Fibroblast of skin of left quadriceps (primary cell): ENCODE measurements around the gene BTG2.
A peak's percentile ranks its signal among the peaks of the same experiment; 100 is the strongest.

Experiments used
- DNase-seq, 2 experiments: peaks; one replicate each; pipeline ENCODE4 v3.0.0-alpha.2; 2013; ENCODE audit warnings: low read depth in 2 of 2

The BTG2 gene

DNA sequence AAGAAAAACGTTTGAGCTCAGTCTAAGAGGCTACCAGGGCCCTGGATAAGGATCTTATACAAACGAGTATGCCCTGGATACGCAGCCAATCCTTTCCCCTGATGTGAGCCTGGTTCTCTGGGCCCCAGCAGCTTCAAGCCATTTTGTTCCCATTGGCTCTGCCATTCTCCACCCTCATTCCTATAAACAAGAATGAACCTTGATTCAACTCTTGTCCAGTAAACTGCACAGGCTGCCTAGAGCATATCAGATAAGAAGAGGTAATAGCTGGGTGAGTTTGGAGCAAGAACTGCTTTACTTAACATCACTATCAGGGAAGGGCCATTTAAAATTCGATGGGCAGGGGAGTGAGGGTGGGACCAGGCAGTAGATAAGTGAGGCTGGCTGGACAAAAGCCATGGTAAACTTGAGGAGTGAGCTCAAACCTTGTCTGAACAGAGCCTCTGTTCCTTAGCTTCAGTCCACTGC, 11.3 kb downstream of the BTG2 start:
- no peak for DNase-seq

DNA sequence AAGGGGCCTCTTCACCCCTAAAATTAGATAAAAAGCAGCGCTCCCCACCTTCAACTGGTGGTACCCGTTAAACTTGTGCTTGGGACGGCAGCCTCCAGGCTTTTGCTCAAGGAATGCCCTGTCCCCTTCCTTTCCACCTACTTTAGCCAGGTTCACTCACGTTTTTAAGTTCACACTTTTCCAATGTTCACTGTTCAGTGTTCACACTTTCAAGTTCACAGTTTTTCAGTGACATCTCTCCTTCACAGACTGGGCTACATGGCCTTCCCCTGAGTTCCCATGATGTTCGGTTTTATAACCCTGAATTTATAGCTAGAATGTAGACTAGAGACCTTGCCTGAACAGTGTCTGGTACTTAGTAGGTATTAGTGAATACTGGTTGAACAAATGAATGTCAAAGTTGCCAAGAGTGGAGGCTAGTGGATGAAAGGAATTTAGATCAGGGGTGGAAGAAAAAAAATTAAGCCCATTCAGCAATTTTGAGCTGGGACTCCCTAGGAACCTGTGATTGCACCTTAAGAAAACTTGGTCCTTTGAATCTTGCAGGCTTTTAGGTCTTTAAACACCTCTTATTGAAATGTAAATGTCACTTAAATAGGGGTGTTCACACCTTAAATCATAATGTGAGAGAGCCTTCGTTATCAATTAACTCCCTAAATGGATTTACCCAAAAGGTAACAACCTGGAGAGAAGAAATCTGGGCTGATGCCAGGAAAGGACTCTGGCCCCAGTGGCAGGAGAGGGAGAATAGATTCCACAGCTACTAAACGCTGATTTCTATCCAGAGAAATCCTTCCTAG, 12.3 kb downstream of the BTG2 start:
- no peak for DNase-seq

DNA sequence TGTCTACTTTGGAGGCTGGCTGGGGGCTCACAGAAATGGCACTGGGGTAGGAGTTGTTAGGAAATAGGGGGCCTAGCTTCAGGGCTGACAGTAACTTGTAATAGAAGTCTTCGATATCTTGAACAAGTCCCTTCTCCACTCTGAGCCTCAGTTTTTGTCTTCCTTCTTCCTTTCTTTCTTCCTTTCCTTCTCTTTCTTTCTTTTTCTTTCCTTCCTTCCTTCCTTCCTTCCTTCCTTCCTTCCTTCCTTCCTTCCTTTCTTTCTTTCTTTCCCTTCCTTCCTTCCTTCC, 12.9 kb downstream of the BTG2 start:
- DNase-seq = no peak

DNA sequence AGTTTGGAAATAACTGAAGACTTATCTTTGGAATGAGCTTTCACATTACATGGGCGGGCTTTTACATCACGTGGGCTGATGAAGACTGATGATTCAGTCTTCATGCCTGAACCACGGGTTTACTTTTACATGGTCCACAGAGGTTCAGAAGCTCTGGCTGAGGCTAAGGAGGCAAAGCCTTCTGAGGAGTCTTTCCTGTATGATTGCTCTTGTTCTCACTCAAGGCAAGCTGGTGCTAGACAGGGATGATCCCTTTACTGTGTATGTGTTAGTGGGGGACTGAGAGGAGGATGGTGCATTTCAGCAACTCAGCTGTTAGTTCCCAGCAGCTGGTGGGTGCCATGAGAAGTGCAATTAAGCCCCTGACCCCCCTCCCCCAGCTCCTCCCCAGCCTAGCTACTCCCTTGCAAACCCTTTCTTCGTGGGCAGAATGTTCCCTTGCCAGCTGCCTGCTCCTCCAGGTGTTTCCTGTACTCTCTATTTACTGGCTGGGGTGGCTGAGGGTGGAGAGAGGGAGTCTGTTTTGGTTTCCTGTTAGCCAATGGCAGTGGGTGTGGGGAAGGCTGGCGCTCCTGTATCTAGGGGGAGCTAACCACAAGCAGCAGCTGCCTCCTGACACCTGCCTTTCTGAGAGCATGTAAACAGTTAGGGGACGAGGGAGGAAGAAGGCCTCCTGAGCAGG, 15.4 kb downstream of the BTG2 start:
- DNase-seq = no peak

DNA sequence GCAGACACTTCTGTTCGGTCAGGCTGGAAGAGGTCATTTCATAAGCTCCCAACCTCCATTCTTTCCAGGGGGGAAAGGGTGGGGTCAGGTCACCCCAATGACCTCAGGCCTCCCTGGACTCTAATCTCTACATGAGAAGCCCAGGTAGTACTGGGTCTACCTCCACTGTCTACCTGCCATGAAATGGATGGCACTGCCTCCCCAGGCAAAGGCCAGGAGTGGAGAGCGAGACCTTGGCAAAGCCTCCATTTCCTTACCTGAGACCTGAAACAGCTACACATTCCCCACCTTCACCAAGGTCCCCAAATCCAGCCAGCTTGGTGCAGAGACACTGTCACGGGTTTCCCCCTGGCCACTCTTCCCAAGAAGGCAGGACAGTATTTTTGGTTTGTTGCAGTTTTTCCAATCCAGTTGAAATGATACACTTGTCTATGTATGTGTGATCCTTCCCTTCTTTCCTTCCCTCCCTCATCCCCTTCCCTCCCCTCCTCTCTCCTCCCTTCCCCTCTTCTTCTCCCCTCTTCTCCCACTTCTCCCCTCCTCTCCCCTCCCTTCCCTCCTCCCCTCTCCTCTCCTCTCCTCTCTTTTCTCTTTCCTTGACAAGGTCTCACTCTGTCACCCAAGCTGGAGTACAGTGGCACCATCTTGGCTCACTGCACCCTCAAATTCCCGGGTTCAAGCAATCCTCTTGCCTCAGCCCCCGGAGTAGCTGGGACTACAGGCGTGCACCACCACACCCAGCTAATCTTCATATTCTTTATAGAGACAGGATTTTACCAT, 16.1 kb downstream of the BTG2 start:
- DNase-seq = no peak

DNA sequence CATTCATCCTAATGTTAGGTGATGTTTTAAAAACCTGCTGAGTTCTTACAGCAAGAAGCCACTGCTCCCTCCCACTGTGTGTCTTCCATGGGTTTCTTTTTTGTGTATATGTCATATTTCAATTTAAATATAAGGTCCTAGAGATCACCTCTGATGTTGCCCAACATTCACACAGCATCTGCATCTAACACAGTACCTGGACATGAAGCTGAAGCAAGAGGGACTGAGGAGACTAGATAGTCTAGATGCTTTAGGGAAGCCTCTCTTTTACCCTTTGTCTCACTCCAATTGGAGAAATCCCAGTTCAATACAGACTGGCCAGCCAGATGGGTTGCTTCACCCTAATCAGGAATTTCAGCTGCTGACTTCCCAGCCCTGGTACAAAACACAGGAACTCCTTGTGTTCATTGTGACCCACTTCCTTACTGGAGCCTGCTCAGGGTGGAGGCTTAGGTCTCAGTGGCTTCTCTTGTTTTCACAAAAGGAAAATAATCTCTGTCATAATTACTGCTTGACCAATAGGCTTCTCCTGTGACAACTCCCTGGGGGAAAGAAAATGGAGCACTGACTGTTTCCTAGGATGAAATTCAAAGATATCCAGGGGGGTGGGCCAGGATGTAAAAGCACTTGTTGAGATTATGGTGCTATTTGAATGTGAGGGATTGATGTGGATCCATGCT, 17.3 kb downstream of the BTG2 start:
- no peak for DNase-seq

- no peak for DNase-seq
Observed at GRCh38 chr1:203323587-203323986, 18.3 kb downstream of the BTG2 start.

DNA sequence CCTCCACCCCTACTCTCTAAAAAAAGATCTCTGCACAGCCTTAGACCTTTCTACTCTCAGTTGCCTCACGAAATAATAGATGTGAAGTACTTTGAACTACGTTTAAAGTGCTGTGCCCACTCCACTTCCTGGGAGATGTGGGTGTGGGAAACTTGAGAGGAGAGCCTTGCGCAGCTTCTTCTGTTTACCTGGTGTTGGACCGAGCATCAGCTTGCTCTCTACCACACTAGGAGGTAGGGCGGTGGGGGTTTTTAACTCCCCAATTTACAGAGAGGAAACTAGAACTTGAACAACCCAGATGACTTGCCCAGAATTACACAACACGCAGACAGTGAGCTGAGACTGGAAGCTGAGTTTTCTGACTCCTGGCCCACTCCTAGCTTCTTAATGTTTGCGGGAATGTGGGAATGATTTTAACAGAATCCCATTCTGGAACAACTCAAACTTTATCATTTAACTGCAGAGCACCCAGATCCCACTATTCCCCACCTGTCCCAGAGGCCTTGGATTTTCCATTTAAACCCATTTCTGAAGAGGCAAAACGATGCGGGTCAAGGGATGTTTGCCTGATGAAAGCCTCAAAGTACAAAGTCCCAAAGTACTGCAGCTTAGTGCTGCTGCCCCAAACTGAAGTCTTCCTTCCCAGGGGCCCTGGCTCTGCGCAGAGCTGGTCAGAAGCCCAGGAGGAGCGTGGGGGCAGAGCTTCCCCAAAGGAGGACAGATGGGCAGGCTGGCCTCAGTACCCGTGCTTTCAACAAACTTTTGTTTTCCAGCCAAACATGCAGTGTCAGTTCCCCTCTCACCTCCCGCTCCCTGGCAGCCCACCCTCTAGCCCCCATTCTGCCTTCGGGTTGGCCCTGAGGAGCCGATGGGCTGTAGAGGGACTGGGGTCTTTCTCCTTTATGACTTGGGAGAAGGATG, 19.0 kb downstream of the BTG2 start:
- no peak for DNase-seq

GRCh38 chr1:203325026-203325417, 19.7 kb downstream of the BTG2 start:
- DNase-seq = no peak

- DNase-seq = no peak
Observed at GRCh38 chr1:203325418-203326091, 20.2 kb downstream of the BTG2 start.

DNA sequence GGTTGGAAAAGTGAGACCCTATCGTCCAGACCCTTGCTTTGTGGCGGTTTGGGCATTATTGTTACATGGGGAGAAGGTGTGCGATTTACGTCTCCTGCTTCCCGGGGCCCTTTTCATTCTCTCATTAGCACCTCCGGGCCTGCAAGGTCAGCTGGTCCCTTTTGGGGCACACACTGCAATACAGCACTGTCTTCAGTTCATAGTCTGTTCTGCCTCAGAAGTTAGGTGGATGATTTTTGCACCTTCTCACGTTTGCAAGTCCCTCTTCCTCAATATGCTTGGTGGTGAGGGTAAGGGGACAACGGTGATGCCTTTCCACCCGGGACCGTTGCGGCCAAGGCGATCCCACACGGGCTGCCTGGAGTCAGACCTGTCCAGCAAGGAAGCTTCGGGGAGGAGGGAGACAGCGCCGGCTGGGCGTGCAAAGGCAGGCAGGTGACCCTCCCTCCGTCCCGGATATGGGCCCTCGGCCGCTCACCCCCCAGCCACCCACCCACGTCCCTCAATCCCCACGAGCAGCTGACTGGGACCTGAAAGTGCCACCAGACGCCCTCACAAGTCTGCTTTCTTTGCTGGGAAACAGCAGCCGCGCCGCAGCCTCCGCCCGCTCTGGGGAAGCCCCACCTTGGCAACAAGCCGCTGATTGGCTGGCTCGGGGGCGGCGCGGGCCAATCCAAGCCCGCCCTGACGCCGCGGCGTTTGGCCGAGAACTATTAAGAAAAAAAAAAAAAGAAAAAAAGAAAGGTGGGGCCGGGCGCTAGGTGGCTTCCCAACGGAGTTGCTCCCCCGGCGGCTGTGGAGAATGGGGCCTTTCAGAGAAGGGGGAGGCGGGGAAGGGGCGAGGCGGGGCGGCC, 21.7 kb downstream of the BTG2 start:
- DNase-seq = peak in 1 of 2 experiments; percentile 50

- DNase-seq = peak in 1 of 2 experiments; percentile 11
Observed at GRCh38 chr1:203327684-203328457, 22.6 kb downstream of the BTG2 start.

GRCh38 chr1:203328714-203329122, 23.4 kb downstream of the BTG2 start:
- DNase-seq = no peak

GRCh38 chr1:203331224-203331623, 25.9 kb downstream of the BTG2 start:
- no peak for DNase-seq

- no peak for DNase-seq
Observed at GRCh38 chr1:203335503-203335902, 30.2 kb downstream of the BTG2 start.

DNA sequence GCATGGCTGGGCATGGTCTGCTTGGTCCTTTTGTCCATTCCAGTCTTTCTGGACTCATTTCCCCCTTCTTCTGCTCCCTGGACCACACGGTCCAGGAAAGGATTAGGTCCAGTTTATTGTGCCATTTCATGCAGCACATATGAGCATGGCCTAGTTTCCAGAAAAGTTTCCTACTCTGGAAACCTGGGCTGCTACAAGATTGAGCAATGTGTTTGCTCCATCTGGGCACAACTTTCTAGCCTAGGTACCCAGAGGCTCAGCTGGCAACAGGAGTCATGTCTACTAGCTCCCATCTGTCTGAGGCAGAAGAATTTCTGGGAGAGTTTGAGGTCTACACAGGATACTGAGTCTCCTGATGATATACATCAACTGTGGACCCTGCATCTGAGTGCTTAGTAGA, 30.8 kb downstream of the BTG2 start:
- no peak for DNase-seq

- peak in 1 of 2 experiments; percentile 15 for DNase-seq
Observed at GRCh38 chr1:203338335-203339036, 33.2 kb downstream of the BTG2 start.
